ENCODE data around the gene LRRC27. TPM values are rescaled to one million over a fixed set of nuclear protein-coding genes. Genes with fewer than 3 reads are reported as not detected.
A peak's percentile ranks its signal among the peaks of the same experiment; 100 is the strongest.
"Not testable (repeated sequence)": the region's sequence is repeated elsewhere in the genome, so short reads cannot be mapped to it uniquely, and the experiment has no call there.

LRRC27 gene
- polyA plus RNA-seq, 3 donors from 2014 or later = 3.8 to 8.5 (median 8.2) TPM

- Mint-ChIP-seq H3K36me3 (no peaks in the 10 kb centered on the region), H3K27ac (no peak overlapping the region), H3K27me3 (ENCODE audit: low read depth in 3 of 3) (peaks cover 0 to 5% (median 0%) of the 10 kb centered on the region in 3 donors), H3K9me3 (no peaks in the 10 kb centered on the region), H3K4me1 (peaks cover 14 to 18% of the 10 kb centered on the region in 2 donors), H3K4me3 (no peak overlapping the region)
- no peak for DNase-seq
These were observed 54.4 kb downstream of the LRRC27 start for GRCh38 chr10:132386419-132386831.

DNA sequence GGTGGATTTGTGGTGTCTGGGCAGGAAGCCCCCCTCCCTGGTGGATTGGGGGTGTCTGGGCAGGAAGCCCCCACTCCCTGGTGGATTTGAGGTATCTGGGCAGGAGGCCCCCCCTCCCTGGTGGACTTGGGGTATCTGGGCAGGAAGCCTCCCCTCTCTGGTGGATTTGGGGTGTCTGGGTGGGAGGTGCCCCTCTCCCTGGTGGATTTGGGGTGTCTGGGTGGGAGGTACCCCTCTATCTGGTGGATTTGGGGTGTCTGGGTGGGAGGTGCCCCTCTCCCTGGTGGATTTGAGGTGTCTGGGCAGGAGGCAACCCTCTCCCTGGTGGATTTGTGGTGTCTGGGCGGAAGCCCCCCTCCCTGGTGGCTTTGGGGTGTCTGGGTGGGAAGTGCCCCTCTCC is 54.9 kb downstream of the LRRC27 start:
- Mint-ChIP-seq H3K27ac (peak overlapping the region in 1 of 6 donors; percentile 72), H3K4me1 (peaks cover 12 to 14% of the 10 kb centered on the region in 2 donors)
- not testable (repeated sequence) for H3K27me3 Mint-ChIP-seq (ENCODE audit: low read depth in 3 of 3); H3K9me3 Mint-ChIP-seq; DNase-seq; H3K36me3 Mint-ChIP-seq; H3K4me3 Mint-ChIP-seq

- Mint-ChIP-seq H3K27ac (peak overlapping the region in 5 of 6 donors; percentile 55 to 84 (median 72)), H3K4me3 (peak overlapping the region in 2 of 5 donors; percentile 39 to 55), H3K4me1 (peaks cover 12 to 15% of the 10 kb centered on the region in 2 donors), H3K27me3 (ENCODE audit: low read depth in 3 of 3) (peaks cover 7 to 14% (median 8%) of the 10 kb centered on the region in 3 donors), H3K9me3 (peaks cover 0 to 1% (median 0%) of the 10 kb centered on the region in 6 donors), H3K36me3 (peaks cover 0 to 7% (median 0%) of the 10 kb centered on the region in 3 donors)
- DNase-seq = peak; percentile 75 to 79 (median 78)
These were observed 55.8 kb downstream of the LRRC27 start for GRCh38 chr10:132387764-132388210.

GRCh38 chr10:132388891-132389432 is 57.0 kb downstream of the LRRC27 start:
- Mint-ChIP-seq H3K4me3 (no peak overlapping the region), H3K27ac (no peak overlapping the region), H3K4me1 (peaks cover 20 to 21% of the 10 kb centered on the region in 2 donors), H3K36me3 (peaks cover 0 to 7% (median 0%) of the 10 kb centered on the region in 3 donors), H3K27me3 (ENCODE audit: low read depth in 3 of 3) (peaks cover 7 to 14% (median 12%) of the 10 kb centered on the region in 3 donors), H3K9me3 (peaks cover 0 to 1% (median 0%) of the 10 kb centered on the region in 6 donors)
- no peak for DNase-seq

GRCh38 chr10:132389433-132390169 is 57.6 kb downstream of the LRRC27 start:
- Mint-ChIP-seq H3K4me1 (peaks cover 20 to 21% of the 10 kb centered on the region in 2 donors), H3K4me3 (no peak overlapping the region), H3K27ac (no peak overlapping the region), H3K36me3 (peaks cover 0 to 7% (median 0%) of the 10 kb centered on the region in 3 donors), H3K27me3 (ENCODE audit: low read depth in 3 of 3) (peaks cover 10 to 14% (median 12%) of the 10 kb centered on the region in 3 donors), H3K9me3 (peaks cover 0 to 1% (median 0%) of the 10 kb centered on the region in 6 donors)
- no peak for DNase-seq

GRCh38 chr10:132390170-132390920 is 58.4 kb downstream of the LRRC27 start:
- H3K4me3 Mint-ChIP-seq = no peak overlapping the region
- peaks cover 14 to 17% (median 15%) of the 10 kb centered on the region in 3 donors for H3K27me3 Mint-ChIP-seq (ENCODE audit: low read depth in 3 of 3)

DNA sequence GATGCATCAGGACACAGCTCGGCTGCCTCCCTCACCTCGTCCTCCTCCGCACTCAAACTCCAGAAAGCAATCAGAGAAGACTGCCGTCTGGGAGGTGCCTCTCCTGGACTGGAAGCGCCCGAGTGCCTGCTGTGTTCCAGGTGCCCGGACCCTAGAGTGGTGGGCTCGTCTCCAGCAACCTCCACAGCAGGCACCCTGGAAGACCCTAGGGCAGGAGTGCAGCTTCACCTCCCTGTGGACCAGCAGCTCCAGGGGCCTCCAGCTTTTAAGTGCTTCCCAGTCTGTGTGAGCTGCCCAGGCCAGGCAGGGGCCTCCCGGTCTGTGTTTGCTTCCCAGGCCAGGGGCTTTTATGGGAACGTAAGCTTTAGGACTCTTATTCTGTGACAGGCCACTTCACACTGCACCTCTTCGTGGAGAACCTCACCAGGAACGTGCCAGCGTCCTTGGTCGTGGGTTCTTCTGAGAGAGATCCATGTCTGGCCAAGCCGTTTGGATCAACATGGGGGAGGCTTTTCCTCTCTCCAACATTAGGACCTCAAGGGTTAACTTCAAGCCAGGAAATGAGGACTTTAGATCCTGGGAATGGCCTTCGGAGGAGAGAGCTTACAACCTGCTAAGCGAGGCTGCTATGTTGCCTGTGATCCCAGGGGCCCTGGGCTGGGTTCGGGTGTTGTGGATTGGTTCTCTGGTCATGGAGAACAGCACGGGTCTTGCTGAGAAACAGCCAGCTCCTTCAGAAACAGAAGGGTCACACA is 59.1 kb downstream of the LRRC27 start:
- DNase-seq = no peak
- Mint-ChIP-seq H3K4me3 (no peak overlapping the region), H3K27me3 (ENCODE audit: low read depth in 3 of 3) (peaks cover 14 to 17% (median 15%) of the 10 kb centered on the region in 3 donors), H3K36me3 (peaks cover 0 to 7% (median 0%) of the 10 kb centered on the region in 3 donors), H3K9me3 (peaks cover 0 to 1% (median 0%) of the 10 kb centered on the region in 6 donors), H3K27ac (peak overlapping the region; percentile 28 to 93 (median 82)), H3K4me1 (peaks cover 20 to 21% of the 10 kb centered on the region in 2 donors)

More at GRCh38 chr10:132390170-132390920, 58.4 kb downstream of the LRRC27 start:
- Mint-ChIP-seq H3K36me3 (peaks cover 0 to 7% (median 0%) of the 10 kb centered on the region in 3 donors), H3K9me3 (peaks cover 0 to 1% (median 0%) of the 10 kb centered on the region in 6 donors), H3K4me1 (peaks cover 20 to 23% of the 10 kb centered on the region in 2 donors), H3K27ac (peak overlapping the region in 3 of 6 donors; percentile 14 to 62 (median 28))
- DNase-seq = no peak

- H3K27me3 Mint-ChIP-seq (ENCODE audit: low read depth in 3 of 3) = peaks cover 14 to 17% (median 15%) of the 10 kb centered on the region in 3 donors
- peaks cover 0 to 1% (median 0%) of the 10 kb centered on the region in 6 donors for H3K9me3 Mint-ChIP-seq
- H3K36me3 Mint-ChIP-seq = peaks cover 0 to 7% (median 0%) of the 10 kb centered on the region in 3 donors
- no peak overlapping the region for H3K4me3 Mint-ChIP-seq
- peaks cover 20 to 21% of the 10 kb centered on the region in 2 donors for H3K4me1 Mint-ChIP-seq
- H3K27ac Mint-ChIP-seq = peak overlapping the region; percentile 80 to 94 (median 90)
- no peak for DNase-seq
These were observed 59.7 kb downstream of the LRRC27 start for GRCh38 chr10:132391676-132392020.

DNA sequence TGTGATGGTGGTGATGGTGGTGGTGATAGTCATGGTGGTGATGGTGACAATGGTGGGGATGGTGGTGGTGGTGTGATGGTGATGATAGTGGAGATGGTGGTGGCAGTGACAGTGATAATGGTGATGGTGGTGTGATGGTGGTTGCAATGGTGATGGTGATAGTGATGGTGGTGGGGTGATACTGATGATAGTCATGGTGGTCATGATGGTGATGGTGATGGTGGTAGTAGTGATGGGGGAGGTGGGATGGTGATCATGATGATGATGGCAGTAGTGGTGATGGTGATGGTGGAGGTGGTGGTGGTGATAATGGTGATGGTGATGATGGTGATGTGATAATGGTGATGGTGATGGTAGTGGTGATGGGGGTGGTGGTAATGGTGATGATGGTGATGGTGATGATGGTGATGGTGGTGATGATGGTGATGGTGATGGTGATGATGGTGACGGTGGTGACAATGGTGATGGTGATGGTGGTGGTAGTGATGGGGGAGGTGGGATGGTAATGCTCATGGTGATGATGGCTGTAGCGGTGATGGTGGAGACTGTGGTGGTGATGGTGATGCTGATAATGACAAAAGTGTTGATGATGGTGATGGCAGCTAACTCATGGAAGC is 60.3 kb downstream of the LRRC27 start:
- DNase-seq = peak; percentile 57 to 63 (median 62)
- Mint-ChIP-seq H3K27ac (peak overlapping the region; percentile 80 to 94 (median 90)), H3K27me3 (ENCODE audit: low read depth in 3 of 3) (peaks cover 14 to 17% (median 15%) of the 10 kb centered on the region in 3 donors), H3K4me3 (peak overlapping the region in 3 of 5 donors; percentile 26 to 39 (median 32)), H3K36me3 (peaks cover 0 to 7% (median 0%) of the 10 kb centered on the region in 3 donors), H3K9me3 (peaks cover 0 to 1% (median 0%) of the 10 kb centered on the region in 6 donors), H3K4me1 (peaks cover 20 to 21% of the 10 kb centered on the region in 2 donors)

DNA sequence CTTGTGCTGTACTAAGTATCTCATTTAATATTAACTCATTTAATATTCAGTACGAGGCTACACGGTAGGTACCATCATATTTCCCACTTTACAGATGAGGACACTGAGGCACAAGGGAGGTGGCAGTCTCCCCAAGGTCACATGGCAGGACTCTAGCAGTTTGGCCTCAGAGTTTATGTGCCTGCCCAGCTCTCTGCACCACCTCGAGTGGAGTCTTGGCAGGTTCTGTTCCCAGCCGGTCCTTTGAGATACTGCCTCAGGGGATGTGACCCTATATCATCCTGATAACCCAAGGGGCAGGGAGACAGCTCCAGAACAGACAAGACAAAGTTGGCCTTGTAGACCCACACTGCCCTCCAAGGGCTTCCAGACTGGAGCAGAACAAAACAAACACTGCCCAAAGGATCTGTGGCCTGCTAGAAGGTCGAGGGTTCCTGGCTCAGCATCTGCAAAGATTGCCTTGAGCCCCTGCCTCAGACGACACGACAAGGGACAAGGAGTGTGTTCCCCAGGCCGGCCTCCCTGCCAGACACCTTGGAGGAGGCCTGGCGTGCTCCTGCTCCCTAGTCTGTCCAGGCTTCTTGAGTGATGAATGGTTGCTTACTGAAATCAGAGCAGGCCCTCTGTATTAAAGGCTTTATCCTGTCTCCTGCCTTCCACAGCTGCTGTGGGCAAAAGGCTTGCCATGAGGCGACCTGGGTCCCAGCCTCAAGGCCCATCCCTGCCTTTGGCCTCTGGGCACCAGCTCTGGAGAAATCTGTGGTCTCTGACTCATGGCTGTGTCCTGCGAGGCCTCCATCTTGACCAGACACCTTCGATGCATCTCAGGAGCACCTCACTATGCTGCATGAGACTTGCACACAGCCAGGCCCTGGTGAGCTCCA is 61.1 kb downstream of the LRRC27 start:
- Mint-ChIP-seq H3K36me3 (peaks cover 0 to 7% (median 0%) of the 10 kb centered on the region in 3 donors), H3K4me3 (peak overlapping the region in 1 of 5 donors; percentile 32), H3K9me3 (peaks cover 0 to 1% (median 0%) of the 10 kb centered on the region in 6 donors), H3K27me3 (ENCODE audit: low read depth in 3 of 3) (peaks cover 15 to 22% (median 21%) of the 10 kb centered on the region in 3 donors), H3K27ac (peak overlapping the region; percentile 80 to 94 (median 91)), H3K4me1 (peaks cover 23 to 26% of the 10 kb centered on the region in 2 donors)
- no peak for DNase-seq

DNA sequence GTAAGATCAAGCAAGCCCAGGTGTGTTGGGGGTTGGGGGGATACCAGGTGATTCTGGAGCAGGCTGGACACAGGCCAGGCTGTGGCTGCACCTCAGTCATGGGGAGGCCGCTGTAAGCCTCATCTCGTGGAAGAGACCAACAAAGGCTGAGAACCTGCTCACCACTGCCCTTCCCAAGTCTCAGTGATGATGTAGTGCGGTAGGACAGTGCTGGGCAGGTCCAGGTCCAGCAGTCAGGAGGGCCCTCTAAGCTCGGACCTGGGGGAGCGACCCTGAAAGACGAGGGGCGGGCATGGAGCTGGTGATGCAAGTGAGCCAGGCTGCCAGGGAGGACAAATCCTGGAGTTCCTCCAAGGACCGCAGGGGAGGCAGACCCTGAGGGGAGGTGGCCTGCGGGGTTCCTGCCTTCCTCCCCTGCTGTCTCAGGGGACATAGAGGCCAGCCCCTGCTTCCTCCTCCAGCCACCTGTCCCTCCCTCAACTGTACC is 61.7 kb downstream of the LRRC27 start:
- no peak for DNase-seq

More for the DNA sequence above, 61.7 kb downstream of the LRRC27 start:
- Mint-ChIP-seq H3K4me3 (no peak overlapping the region), H3K4me1 (peaks cover 28 to 29% of the 10 kb centered on the region in 2 donors), H3K9me3 (peaks cover 0 to 1% (median 0%) of the 10 kb centered on the region in 6 donors), H3K27me3 (ENCODE audit: low read depth in 3 of 3) (peaks cover 15 to 23% (median 22%) of the 10 kb centered on the region in 3 donors), H3K36me3 (peaks cover 0 to 7% (median 0%) of the 10 kb centered on the region in 3 donors), H3K27ac (peak overlapping the region; percentile 80 to 94 (median 91))
